IPS-15b (cell line): ENCODE data around the gene SLC12A4.

ENCODE experiments used
- H3K27me3 ChIP-seq: one replicate; pipeline ENCODE4 v1.6.1; 2013; ENCODE audit warnings: low read length; ENCODE audit not compliant: control insufficient read depth, insufficient read depth
- H3K36me3 ChIP-seq: one replicate; pipeline ENCODE4 v1.6.1; 2013; ENCODE audit warnings: low read length; ENCODE audit not compliant: control insufficient read depth, insufficient read depth
- H3K4me1 ChIP-seq: one replicate; pipeline ENCODE4 v1.6.1; 2013; ENCODE audit warnings: mild to moderate bottlenecking, low read length; ENCODE audit not compliant: control insufficient read depth, insufficient read depth
- H3K4me3 ChIP-seq: one replicate; pipeline ENCODE4 v1.5.1; 2013; ENCODE audit warnings: low read depth, low read length
- H3K9ac ChIP-seq: one replicate; pipeline ENCODE4 v1.6.1; 2013; ENCODE audit warnings: low read depth, mild to moderate bottlenecking, low read length
- H3K9me3 ChIP-seq: one replicate; pipeline ENCODE4 v1.6.1; 2013; ENCODE audit warnings: mild to moderate bottlenecking, low read length; ENCODE audit not compliant: control insufficient read depth, insufficient read depth

Gene SLC12A4

GRCh38 chr16:67967183-67967957 is 1.1 kb downstream of the SLC12A4 start:
- Histone ChIP-seq H3K9me3 (no peaks in the 10 kb centered on the region), H3K4me1 (peaks cover 15% of the 10 kb centered on the region), H3K4me3 (peak overlapping the region; percentile 88)

GRCh38 chr16:67966549-67967182 is 1.8 kb downstream of the SLC12A4 start:
- H3K9ac ChIP-seq = peak overlapping the region; percentile 37
- H3K4me3 ChIP-seq = peak overlapping the region; percentile 88
- no peaks in the 10 kb centered on the region for H3K9me3 ChIP-seq
- H3K27me3 ChIP-seq = peaks cover 3% of the 10 kb centered on the region
- peaks cover 15% of the 10 kb centered on the region for H3K36me3 ChIP-seq
- peaks cover 15% of the 10 kb centered on the region for H3K4me1 ChIP-seq

More at GRCh38 chr16:67967183-67967957, 1.1 kb downstream of the SLC12A4 start:
- H3K36me3 ChIP-seq = peaks cover 8% of the 10 kb centered on the region
- H3K9ac ChIP-seq = peak overlapping the region; percentile 79
- peaks cover 3% of the 10 kb centered on the region for H3K27me3 ChIP-seq

GRCh38 chr16:67965668-67966548 is 2.5 kb downstream of the SLC12A4 start:
- Histone ChIP-seq H3K36me3 (peaks cover 23% of the 10 kb centered on the region), H3K4me3 (peak overlapping the region; percentile 32), H3K9me3 (no peaks in the 10 kb centered on the region), H3K4me1 (peaks cover 15% of the 10 kb centered on the region), H3K9ac (peak overlapping the region; percentile 54), H3K27me3 (peaks cover 3% of the 10 kb centered on the region)

GRCh38 chr16:67964477-67965131 is 3.8 kb downstream of the SLC12A4 start:
- H3K27me3 ChIP-seq = peaks cover 3% of the 10 kb centered on the region
- H3K9me3 ChIP-seq = no peaks in the 10 kb centered on the region
- H3K36me3 ChIP-seq = peaks cover 34% of the 10 kb centered on the region
- peak overlapping the region; percentile 26 for H3K9ac ChIP-seq
- peak overlapping the region; percentile 8 for H3K4me3 ChIP-seq
- peaks cover 15% of the 10 kb centered on the region for H3K4me1 ChIP-seq

GRCh38 chr16:67963662-67964321 is 4.6 kb downstream of the SLC12A4 start:
- H3K36me3 ChIP-seq = peaks cover 39% of the 10 kb centered on the region
- H3K9ac ChIP-seq = peak overlapping the region; percentile 26
- H3K4me3 ChIP-seq = peak overlapping the region; percentile 32
- peaks cover 15% of the 10 kb centered on the region for H3K4me1 ChIP-seq
- peaks cover 3% of the 10 kb centered on the region for H3K27me3 ChIP-seq
- H3K9me3 ChIP-seq = no peaks in the 10 kb centered on the region

- H3K9me3 ChIP-seq = no peaks in the 10 kb centered on the region
- H3K9ac ChIP-seq = no peak overlapping the region
- H3K4me3 ChIP-seq = no peak overlapping the region
- H3K4me1 ChIP-seq = peaks cover 15% of the 10 kb centered on the region
- H3K36me3 ChIP-seq = peaks cover 44% of the 10 kb centered on the region
- H3K27me3 ChIP-seq = peaks cover 3% of the 10 kb centered on the region
These were observed 5.2 kb downstream of the SLC12A4 start for GRCh38 chr16:67963292-67963661.

- Histone ChIP-seq H3K27me3 (peaks cover under 1% of the 10 kb centered on the region), H3K4me3 (no peak overlapping the region), H3K4me1 (peaks cover 12% of the 10 kb centered on the region), H3K36me3 (peaks cover 49% of the 10 kb centered on the region), H3K9me3 (no peaks in the 10 kb centered on the region), H3K9ac (no peak overlapping the region)
These were observed 6.3 kb downstream of the SLC12A4 start for GRCh38 chr16:67962135-67962534.

- no peaks in the 10 kb centered on the region for H3K9me3 ChIP-seq
- peaks cover 49% of the 10 kb centered on the region for H3K36me3 ChIP-seq
- H3K4me1 ChIP-seq = peaks cover 7% of the 10 kb centered on the region
- no peak overlapping the region for H3K9ac ChIP-seq
- no peaks in the 10 kb centered on the region for H3K27me3 ChIP-seq
- no peak overlapping the region for H3K4me3 ChIP-seq
These were observed 6.9 kb downstream of the SLC12A4 start for GRCh38 chr16:67961551-67961957.

GRCh38 chr16:67959536-67960329 is 8.7 kb downstream of the SLC12A4 start:
- no peak overlapping the region for H3K9ac ChIP-seq
- H3K4me1 ChIP-seq = no peaks in the 10 kb centered on the region
- no peak overlapping the region for H3K4me3 ChIP-seq
- H3K9me3 ChIP-seq = no peaks in the 10 kb centered on the region
- H3K36me3 ChIP-seq = peaks cover 51% of the 10 kb centered on the region
- no peaks in the 10 kb centered on the region for H3K27me3 ChIP-seq

- Histone ChIP-seq H3K4me3 (no peak overlapping the region), H3K9me3 (no peaks in the 10 kb centered on the region), H3K27me3 (no peaks in the 10 kb centered on the region), H3K4me1 (no peaks in the 10 kb centered on the region), H3K9ac (no peak overlapping the region), H3K36me3 (peaks cover 59% of the 10 kb centered on the region)
These were observed 10.8 kb downstream of the SLC12A4 start for GRCh38 chr16:67957622-67958021.
